HG03159 (cell line): ENCODE measurements around the gene CNTNAP4.

Source experiments
- ATAC-seq: cut with Tn5 transposase; IDR thresholded peaks from one replicate; pipeline ENCODE4 v1.9.1; 2021; ENCODE audit warnings: mild to moderate bottlenecking, moderate library complexity; ENCODE audit not compliant: unreplicated experiment

Gene CNTNAP4

DNA sequence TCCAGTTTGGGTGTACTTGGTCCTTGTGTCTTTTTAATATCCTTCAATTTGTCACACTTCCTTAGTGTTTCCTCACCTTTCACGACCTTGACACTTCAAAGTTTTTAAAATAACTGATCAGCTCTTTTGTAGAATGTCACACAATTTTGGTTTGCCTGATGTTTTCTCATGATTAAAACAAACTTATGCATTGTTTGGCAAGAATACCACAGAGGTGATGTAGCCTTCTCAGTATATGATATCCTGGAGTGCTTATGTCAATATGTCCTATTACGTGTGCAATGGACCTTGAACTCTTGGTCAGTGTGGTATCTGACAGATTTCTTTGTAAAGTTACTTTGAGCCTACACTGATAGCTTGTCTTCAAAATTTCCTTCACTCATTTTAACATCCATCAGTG is 297.4 kb downstream of the CNTNAP4 start:
- ATAC-seq = no peak

DNA sequence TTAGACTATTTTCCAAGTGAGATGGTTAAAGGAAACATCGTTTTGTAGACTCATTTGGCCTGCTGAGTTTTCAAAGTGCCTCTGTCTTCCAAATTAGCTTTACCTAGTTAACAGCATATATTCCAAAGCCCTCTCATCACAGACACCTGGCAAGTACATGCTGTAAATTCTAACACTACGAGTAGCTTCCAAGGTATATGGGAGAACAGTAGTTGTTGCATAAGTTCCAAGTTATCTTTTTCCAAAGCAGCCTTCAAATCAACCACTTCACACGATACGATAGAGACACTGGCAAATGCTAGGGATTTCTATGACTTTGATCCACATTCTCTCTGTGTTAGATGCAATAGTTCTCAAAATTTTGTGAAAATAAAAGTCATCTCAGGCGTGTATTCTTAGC is 299.3 kb downstream of the CNTNAP4 start:
- ATAC-seq = no peak

DNA sequence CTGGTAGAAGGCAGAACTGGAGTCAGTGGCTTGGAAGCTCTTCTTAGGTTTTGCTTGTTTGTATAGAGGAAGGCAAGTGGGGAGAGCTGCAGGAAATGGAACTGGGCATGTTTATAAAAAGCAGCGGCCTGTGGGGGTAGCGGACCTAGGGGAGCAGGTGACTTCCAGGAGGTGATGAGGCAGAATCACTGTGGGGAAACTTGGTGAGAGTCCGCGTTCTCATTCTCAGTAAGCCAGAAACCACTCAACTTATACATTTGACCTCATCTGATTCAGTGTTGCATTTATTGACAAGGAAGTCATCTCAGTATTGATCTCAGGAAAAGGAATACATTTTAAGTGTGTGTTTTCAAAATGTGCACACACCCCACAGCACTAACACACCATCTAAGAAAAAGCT is 299.8 kb downstream of the CNTNAP4 start:
- peak; percentile 74 for ATAC-seq

DNA sequence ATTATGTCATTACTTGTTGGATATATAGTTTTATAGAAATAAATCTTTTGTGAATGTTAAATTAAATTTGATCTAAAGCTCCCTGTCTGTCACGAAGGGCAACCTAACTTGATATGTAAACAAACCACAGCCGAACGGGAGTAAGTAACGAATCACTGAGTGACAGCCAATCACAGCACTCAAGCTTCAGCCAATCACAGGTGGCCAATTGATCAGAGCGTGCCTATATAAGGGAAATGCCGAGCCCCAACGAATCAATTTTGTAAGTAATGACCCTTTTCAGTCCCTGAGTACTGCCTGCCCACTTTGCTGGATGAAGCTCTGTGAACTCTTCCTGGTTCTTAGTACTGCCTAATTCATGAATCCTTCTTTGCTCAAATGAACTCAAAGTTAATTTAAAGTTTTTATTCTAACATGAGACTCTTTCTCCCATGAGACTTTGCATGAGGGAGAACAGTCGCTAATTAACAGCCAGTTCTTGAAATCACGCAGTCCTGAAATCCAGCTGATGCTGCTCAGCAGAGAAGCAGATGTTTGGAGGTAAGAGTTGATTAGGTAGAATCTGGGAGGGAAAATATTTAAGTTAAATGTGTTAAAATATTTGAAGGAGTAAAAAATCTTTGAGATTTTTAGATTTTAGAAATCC is 302.2 kb downstream of the CNTNAP4 start:
- ATAC-seq = no peak

DNA sequence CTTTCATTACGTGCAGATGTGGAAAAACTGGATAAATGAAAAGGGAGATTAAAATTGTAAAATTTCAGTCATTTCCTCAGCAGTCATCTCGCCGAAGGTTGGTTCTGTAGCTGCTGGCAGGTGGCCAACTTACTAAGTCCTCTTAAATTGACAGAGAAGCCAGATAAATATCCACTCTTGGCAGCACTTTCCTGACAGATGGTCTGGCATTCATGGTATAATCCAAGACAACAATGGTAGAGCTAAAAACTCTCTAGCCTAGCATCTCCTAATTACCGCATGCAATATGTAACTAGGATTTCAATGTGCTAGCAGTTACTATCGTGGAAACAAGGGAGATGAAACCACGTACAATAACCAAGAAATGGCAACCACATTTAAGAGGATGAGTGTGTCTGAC is 306.3 kb downstream of the CNTNAP4 start:
- no peak for ATAC-seq

DNA sequence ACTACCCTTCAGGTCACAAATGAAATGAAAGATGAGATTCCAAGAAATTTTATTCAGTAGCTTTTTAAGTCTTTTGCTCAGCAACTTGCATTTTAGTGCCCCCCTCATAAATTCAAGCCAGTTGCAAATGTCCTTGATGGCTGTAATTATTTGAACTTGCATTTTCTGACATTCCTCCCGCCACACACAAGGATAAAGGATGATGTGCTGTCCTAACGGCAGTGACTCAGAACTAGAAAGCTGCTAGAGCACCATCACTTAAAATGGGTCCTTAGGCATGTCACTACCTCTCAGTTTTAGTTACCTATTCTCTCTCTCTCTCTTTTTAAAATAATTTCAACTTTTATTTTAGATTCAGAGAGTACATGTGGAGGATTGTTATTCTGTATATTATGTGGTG is 306.7 kb downstream of the CNTNAP4 start:
- no peak for ATAC-seq

DNA sequence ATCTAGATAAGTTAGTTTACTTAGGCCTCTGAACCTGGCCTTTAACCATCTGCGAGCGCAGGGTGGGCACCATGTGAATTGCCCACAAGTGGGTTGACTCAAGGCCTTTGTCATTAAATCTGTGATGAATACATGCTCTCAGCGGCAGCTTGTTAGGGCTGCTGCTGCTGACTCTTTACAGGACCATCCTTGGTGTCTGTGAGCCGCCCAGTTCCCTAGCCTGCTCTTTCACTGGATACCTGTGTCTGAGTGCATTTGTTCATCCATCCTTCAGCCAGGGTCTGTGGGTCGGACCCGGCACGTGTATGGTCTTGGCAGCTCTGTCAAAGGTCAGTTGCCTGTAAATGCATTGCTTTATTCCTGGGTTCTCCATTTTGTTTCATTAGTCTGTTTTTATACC is 321.3 kb downstream of the CNTNAP4 start:
- no peak for ATAC-seq

DNA sequence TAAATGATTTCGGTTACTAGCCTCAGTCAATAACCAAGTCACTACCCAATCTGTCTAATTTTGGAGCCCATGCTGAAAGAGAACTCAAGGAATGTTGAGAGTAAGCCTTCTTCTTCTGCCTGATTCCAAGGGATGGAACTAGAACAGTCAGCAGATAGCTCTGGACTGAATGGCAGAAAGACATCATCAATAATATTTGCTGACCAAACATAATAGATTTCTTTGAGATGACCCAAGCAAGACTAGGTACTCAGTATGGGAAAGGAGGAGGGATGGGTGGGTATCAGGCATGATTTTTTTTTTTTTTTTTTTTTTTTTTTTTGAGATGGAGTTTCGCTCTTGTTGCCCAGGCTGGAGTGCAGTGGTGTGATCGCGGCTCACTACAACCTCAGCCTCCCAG is 330.1 kb downstream of the CNTNAP4 start:
- ATAC-seq = no peak
